CD14-positive monocyte (primary cell): ENCODE results near the gene DCAKD. TPM values are rescaled to one million over a fixed set of nuclear protein-coding genes. Genes with fewer than 3 reads are reported as not detected.

Source experiments
- DNase-seq, 3 donors: peaks; one replicate each; pipeline ENCODE4 v3.0.0-alpha.2; 2011 to 2022
- H2AFZ ChIP-seq: 2 replicates; pipeline ENCODE4 v1.6.0; 2012; ENCODE audit warnings: mild to moderate bottlenecking, low read depth, low read length, inconsistent platforms; ENCODE audit not compliant: insufficient read depth, poor library complexity, severe bottlenecking
- H3K27ac ChIP-seq, 2 donors: 1 replicate in 1 of 2; 2 replicates in 1 of 2; pipeline ENCODE4 v1.5.1; 2012 to 2013; ENCODE audit warnings: low read length in 2 of 2, control low read depth in 1 of 2, inconsistent platforms in 1 of 2, low read depth in 1 of 2, mild to moderate bottlenecking in 1 of 2
- H3K27me3 ChIP-seq, 2 donors: one replicate each; pipeline versions ENCODE4 v1.6.0 to v1.6.1; 2011 to 2013; ENCODE audit warnings: low read length in 2 of 2; ENCODE audit not compliant: control insufficient read depth in 2 of 2, insufficient read depth in 2 of 2
- H3K36me3 ChIP-seq, 2 donors: replicated peaks in 1 of 2; 1 replicate in 1 of 2; 2 replicates in 1 of 2; pipeline versions ENCODE4 v1.5.1 to v1.6.1; 2012 to 2013; ENCODE audit warnings: low read length in 2 of 2, control low read depth in 1 of 2, inconsistent platforms in 1 of 2, mild to moderate bottlenecking in 1 of 2; ENCODE audit not compliant: insufficient read depth in 2 of 2, control insufficient read depth in 1 of 2
- H3K4me1 ChIP-seq, 2 donors: 1 replicate in 1 of 2; 2 replicates in 1 of 2; pipeline versions ENCODE4 v1.5.1 to v1.6.1; 2012 to 2013; ENCODE audit warnings: low read length in 2 of 2, control low read depth in 1 of 2, inconsistent platforms in 1 of 2, mild to moderate bottlenecking in 1 of 2, moderate library complexity in 1 of 2; ENCODE audit not compliant: insufficient read depth in 2 of 2, control insufficient read depth in 1 of 2
- H3K4me2 ChIP-seq: replicated peaks from 2 replicates; pipeline ENCODE3; 2012; ENCODE audit warnings: low read length, moderate library complexity, mild to moderate bottlenecking; ENCODE audit not compliant: poor library complexity, severe bottlenecking; ENCODE audit errors: extremely low read depth
- H3K4me3 ChIP-seq, 3 experiments: fragments of 200-600 bp in 1 of 3; sonication (generic) in 1 of 3; replicated peaks in 1 of 3; 1 replicate in 2 of 3; 2 replicates in 1 of 3; pipeline ENCODE4 v1.5.1; 2011 to 2013; ENCODE audit warnings: low read length in 3 of 3, mild to moderate bottlenecking in 3 of 3, control low read depth in 2 of 3, low read depth in 2 of 3, inconsistent platforms in 1 of 3, moderate library complexity in 1 of 3
- H3K79me2 ChIP-seq: 2 replicates; pipeline ENCODE4 v1.6.0; 2012; ENCODE audit warnings: mild to moderate bottlenecking, control low read depth, inconsistent platforms, low read length, moderate library complexity; ENCODE audit not compliant: insufficient read depth
- H3K9ac ChIP-seq: 2 replicates; pipeline ENCODE4 v1.6.0; 2017; ENCODE audit warnings: low read length, mild to moderate bottlenecking; ENCODE audit not compliant: insufficient read depth, poor library complexity, severe bottlenecking
- H3K9me3 ChIP-seq, 2 donors: replicated peaks in 1 of 2; 1 replicate in 1 of 2; 2 replicates in 1 of 2; pipeline versions ENCODE4 v1.5.1 to v1.6.1; 2012 to 2013; ENCODE audit warnings: low read length in 2 of 2, control low read depth in 1 of 2; ENCODE audit not compliant: control insufficient read depth in 1 of 2, insufficient read depth in 1 of 2
- H4K20me1 ChIP-seq: 2 replicates; pipeline ENCODE4 v1.6.0; 2012; ENCODE audit warnings: mild to moderate bottlenecking, low read length, control low read depth, moderate library complexity; ENCODE audit not compliant: insufficient read depth
- H3K27ac Mint-ChIP-seq, 7 donors: one replicate each; pipeline ENCODE4 v1.8.0; 2020; ENCODE audit warnings: mild to moderate bottlenecking in 7 of 7, mixed read lengths in 7 of 7, moderate library complexity in 6 of 7, inconsistent platforms in 2 of 7
- H3K27me3 Mint-ChIP-seq, 3 donors: one replicate each; pipeline ENCODE4 v1.8.0; 2021 to 2022; ENCODE audit warnings: low read depth in 3 of 3, mild to moderate bottlenecking in 3 of 3, mixed read lengths in 3 of 3, moderate library complexity in 3 of 3, inconsistent platforms in 1 of 3
- H3K36me3 Mint-ChIP-seq, 2 donors: one replicate each; pipeline ENCODE4 v1.8.0; 2020; ENCODE audit warnings: mixed read lengths in 2 of 2, inconsistent platforms in 1 of 2, mild to moderate bottlenecking in 1 of 2
- H3K4me1 Mint-ChIP-seq: one replicate; pipeline ENCODE4 v1.8.0; 2020; ENCODE audit warnings: mild to moderate bottlenecking, mixed read lengths
- H3K4me3 Mint-ChIP-seq, 2 donors: one replicate each; pipeline ENCODE4 v1.8.0; 2020; ENCODE audit warnings: mild to moderate bottlenecking in 2 of 2, mixed read lengths in 2 of 2, moderate library complexity in 1 of 2
- H3K9me3 Mint-ChIP-seq, 7 donors: one replicate each; pipeline ENCODE4 v1.8.0; 2020 to 2022; ENCODE audit warnings: mixed read lengths in 7 of 7, mild to moderate bottlenecking in 6 of 7, moderate library complexity in 6 of 7, inconsistent platforms in 2 of 7
- WGBS: methylation state at CpG from one replicate; pipeline ENCODE4 v1.1.5; 2013; ENCODE audit warnings: missing lambda C conversion rate; ENCODE audit not compliant: insufficient coverage; 5-methylcytosine and 5-hydroxymethylcytosine counted together
- intact Hi-C, 2 donors: fragments of 100-400 bp; cut with micrococcal nuclease; formaldehyde crosslinking; loops; one replicate each; pipeline versions ENCODE4 v1.15.0 to v1.15.1; 2023
- polyA plus RNA-seq, 3 donors: library from polyadenylated mRNA; depleted of rRNA in 1 of 3; unstranded in 2 of 3; stranded (reverse) in 1 of 3; fragments of 300-500 nt in 2 of 3; fragments of >200 nt in 1 of 3; fragmentation: Illumina TruSeq in 2 of 3; gene quantifications; 1 replicate in 2 of 3; 2 replicates in 1 of 3; pipeline ENCODE4 v1.2.3, GENCODE V29; 2012 to 2021
- TF ChIP-seq, protein P1 (sequence below): fragments of 200-600 bp; IDR thresholded peaks from one replicate; pipeline ENCODE4 v1.8.0; 2022; ENCODE audit warnings: antibody characterized with exemption, mild to moderate bottlenecking

The DCAKD gene
- polyA plus RNA-seq, 3 donors, result 6.6 to 10.0 (median 8.7) TPM

DNA sequence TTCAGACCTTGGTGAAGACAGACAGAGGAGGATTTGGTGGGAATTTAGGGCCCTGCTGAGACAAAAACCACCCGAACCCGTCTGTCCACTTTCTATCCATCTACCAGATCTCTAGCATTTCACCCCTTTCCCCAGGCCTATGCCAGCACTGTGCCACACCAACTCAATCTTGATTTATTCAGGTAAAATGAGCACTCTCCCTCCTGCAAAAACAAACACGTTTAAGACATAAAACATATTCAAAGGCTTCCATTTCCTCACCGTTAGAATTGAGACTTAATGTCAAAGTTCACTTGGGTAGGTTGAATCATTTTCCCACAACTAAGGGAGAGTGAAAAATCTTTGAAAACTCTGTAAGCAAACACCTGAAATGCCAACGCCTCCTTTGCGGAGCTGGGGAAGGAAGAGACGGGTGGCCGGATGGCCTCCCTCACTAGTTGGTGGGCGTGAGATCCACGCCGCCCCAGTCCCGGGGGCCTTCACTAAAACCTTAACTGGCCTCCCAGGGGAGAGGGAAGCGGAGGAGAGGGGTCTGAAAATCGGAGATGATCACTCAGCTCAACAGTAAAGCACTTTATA is 862 bp downstream of the DCAKD start:
- TF ChIP-seq, protein P1, sequence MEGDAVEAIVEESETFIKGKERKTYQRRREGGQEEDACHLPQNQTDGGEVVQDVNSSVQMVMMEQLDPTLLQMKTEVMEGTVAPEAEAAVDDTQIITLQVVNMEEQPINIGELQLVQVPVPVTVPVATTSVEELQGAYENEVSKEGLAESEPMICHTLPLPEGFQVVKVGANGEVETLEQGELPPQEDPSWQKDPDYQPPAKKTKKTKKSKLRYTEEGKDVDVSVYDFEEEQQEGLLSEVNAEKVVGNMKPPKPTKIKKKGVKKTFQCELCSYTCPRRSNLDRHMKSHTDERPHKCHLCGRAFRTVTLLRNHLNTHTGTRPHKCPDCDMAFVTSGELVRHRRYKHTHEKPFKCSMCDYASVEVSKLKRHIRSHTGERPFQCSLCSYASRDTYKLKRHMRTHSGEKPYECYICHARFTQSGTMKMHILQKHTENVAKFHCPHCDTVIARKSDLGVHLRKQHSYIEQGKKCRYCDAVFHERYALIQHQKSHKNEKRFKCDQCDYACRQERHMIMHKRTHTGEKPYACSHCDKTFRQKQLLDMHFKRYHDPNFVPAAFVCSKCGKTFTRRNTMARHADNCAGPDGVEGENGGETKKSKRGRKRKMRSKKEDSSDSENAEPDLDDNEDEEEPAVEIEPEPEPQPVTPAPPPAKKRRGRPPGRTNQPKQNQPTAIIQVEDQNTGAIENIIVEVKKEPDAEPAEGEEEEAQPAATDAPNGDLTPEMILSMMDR, result no peak
- Histone ChIP-seq H3K79me2 (peaks cover 42% of the 10 kb centered on the region), H3K27ac (peak overlapping the region; percentile 43 to 79), H3K27me3 (no peaks in the 10 kb centered on the region), H2AFZ (peak overlapping the region; percentile 81), H3K9me3 (no peaks in the 10 kb centered on the region), H3K4me1 (peaks cover 16 to 21% of the 10 kb centered on the region in 2 donors), H3K4me2 (peak overlapping the region; percentile 75), H3K36me3 (no peaks in the 10 kb centered on the region), H3K9ac (peak overlapping the region; percentile 56), H3K4me3 (peak overlapping the region; percentile 45 to 74 (median 50)), H4K20me1 (no peaks in the 10 kb centered on the region)
- Mint-ChIP-seq H3K27me3 (peaks cover 0 to 2% (median 2%) of the 10 kb centered on the region in 3 donors), H3K9me3 (no peaks in the 10 kb centered on the region), H3K4me3 (peak overlapping the region; percentile 77 to 88), H3K36me3 (peaks cover 5 to 8% of the 10 kb centered on the region in 2 donors), H3K27ac (peak overlapping the region; percentile 83 to 91 (median 90)), H3K4me1 (peaks cover 25% of the 10 kb centered on the region)
- no CpG with 5 or more reads among the region's 14 CpGs for WGBS
- DNase-seq, result no peak
- intact Hi-C loops, result loop anchor here in 1 of 2 donors (10.0 kb wide), 1 partner anchor 156 kb away; the partner anchor contains the start of gene EFTUD2

DNA sequence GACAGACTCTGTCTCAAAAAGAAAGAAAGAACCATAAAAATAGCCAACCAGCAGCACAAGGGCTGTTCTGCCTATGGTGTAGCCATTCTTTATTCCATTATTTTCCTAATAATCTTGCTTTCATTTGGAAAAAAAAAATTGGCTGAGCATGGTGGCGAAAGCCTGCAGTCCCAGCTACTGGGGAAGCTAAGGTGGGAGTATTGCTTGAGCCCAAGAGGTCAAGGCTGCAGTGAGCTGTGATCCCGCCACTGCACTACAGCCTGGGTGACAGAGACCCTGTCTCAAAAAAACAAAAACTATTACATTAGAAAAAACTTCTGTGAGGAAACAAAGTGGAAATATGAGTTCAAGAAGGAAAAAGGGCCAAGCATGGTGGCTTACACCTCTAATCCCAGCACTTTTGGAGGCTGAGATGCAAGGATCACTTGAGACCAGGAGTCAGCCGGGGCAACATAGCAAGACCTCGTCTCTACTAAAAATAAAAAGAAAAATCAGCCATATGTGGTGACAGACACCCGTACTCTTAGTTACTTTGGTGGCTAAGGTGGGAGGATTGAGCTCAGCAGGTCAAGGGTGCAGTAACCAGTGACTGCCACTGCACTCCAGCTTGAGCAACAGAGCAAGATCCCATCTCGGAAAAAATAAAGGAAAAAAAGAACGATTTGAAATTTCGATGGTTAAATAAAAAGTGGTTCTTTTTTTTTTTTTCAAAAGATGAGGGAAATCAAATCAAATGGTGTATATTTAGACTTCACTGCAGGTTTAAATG is 2.5 kb downstream of the DCAKD start:
- no peak overlapping the region for H3K9ac ChIP-seq
- H3K4me1 ChIP-seq, result peaks cover 16 to 21% of the 10 kb centered on the region in 2 donors
- Mint-ChIP-seq H3K4me1 (peaks cover 23% of the 10 kb centered on the region), H3K27ac (no peak overlapping the region), H3K36me3 (peaks cover 2 to 11% of the 10 kb centered on the region in 2 donors), H3K4me3 (no peak overlapping the region), H3K27me3 (peaks cover 0 to 2% (median 2%) of the 10 kb centered on the region in 3 donors), H3K9me3 (no peaks in the 10 kb centered on the region)
- no peaks in the 10 kb centered on the region for H4K20me1 ChIP-seq
- intact Hi-C loops, result no loop called here
- H3K4me3 ChIP-seq, result no peak overlapping the region
- no peaks in the 10 kb centered on the region for H3K36me3 ChIP-seq
- DNase-seq, result no peak
- no peaks in the 10 kb centered on the region for H3K9me3 ChIP-seq
- H3K4me2 ChIP-seq, result no peak overlapping the region
- H2AFZ ChIP-seq, result no peak overlapping the region
- TF ChIP-seq, protein P1, result peak; percentile 30
- H3K79me2 ChIP-seq, result peaks cover 39% of the 10 kb centered on the region
- no peak overlapping the region for H3K27ac ChIP-seq
- WGBS, result 92% methylated on average over 2 of the region's 8 CpGs
- H3K27me3 ChIP-seq, result no peaks in the 10 kb centered on the region
